Lower lobe of right lung (tissue), 2 donors: ENCODE results near the gene TIMM17A. TPM values are rescaled to one million over a fixed set of nuclear protein-coding genes. Genes with fewer than 3 reads are reported as not detected.
"Not testable (repeated sequence)": the region's sequence is repeated elsewhere in the genome, so short reads cannot be mapped to it uniquely, and the experiment has no call there.

ENCODE experiments used
- ATAC-seq, 2 donors: fragments of 200-7000 bp; cut with Tn5 transposase; one replicate each; pipeline ENCODE4 v1.9.1; 2020 to 2022; ENCODE audit warnings: mild to moderate bottlenecking in 2 of 2, moderate library complexity in 2 of 2
- DNase-seq: peaks from one replicate; pipeline ENCODE4 v3.0.0-alpha.2; 2020
- H3K27ac ChIP-seq: fragments of 200-600 bp; one replicate; pipeline ENCODE4 v1.8.0; 2022
- H3K27me3 ChIP-seq: fragments of 200-600 bp; one replicate; pipeline ENCODE4 v1.8.0; 2022; ENCODE audit warnings: low read depth
- H3K36me3 ChIP-seq: fragments of 200-600 bp; one replicate; pipeline ENCODE4 v1.8.0; 2022; ENCODE audit warnings: mild to moderate bottlenecking
- H3K4me1 ChIP-seq: fragments of 200-600 bp; one replicate; pipeline ENCODE4 v1.8.0; 2022
- H3K4me3 ChIP-seq: fragments of 200-600 bp; one replicate; pipeline ENCODE4 v1.8.0; 2022; ENCODE audit warnings: mild to moderate bottlenecking
- H3K9me3 ChIP-seq: fragments of 200-600 bp; one replicate; pipeline ENCODE4 v1.8.0; 2022
- CTCF ChIP-seq: fragments of 200-600 bp; IDR thresholded peaks from one replicate; pipeline ENCODE4 v1.8.0; 2022; ENCODE audit warnings: antibody characterized with exemption, mild to moderate bottlenecking
- intact Hi-C: fragments of 100-400 bp; cut with DNase I; formaldehyde crosslinking; loops from one replicate; pipeline ENCODE4 v1.11.0; 2022
- microRNA-seq: library from miRNA; unstranded; fragments of <30 nt; microRNA quantifications from one replicate; pipeline ENCODE4 v1.2.0, GENCODE V29; 2020; ENCODE audit warnings: borderline number of aligned reads
- total RNA-seq: library from RNA; stranded (reverse); fragmentation: NEBNext Ultra II Directional; extraction: Animal tissue kit (Norgen Biotek cat#: 25700); gene quantifications from one replicate; pipeline ENCODE4 v1.2.1, GENCODE V29; 2021
- donor health status: DM: no; HTN: yes; CAD: no; lungs with severe emphysema.

The TIMM17A gene
- total RNA-seq, 1 donor from 2014 or later, result 28.5 TPM

DNA sequence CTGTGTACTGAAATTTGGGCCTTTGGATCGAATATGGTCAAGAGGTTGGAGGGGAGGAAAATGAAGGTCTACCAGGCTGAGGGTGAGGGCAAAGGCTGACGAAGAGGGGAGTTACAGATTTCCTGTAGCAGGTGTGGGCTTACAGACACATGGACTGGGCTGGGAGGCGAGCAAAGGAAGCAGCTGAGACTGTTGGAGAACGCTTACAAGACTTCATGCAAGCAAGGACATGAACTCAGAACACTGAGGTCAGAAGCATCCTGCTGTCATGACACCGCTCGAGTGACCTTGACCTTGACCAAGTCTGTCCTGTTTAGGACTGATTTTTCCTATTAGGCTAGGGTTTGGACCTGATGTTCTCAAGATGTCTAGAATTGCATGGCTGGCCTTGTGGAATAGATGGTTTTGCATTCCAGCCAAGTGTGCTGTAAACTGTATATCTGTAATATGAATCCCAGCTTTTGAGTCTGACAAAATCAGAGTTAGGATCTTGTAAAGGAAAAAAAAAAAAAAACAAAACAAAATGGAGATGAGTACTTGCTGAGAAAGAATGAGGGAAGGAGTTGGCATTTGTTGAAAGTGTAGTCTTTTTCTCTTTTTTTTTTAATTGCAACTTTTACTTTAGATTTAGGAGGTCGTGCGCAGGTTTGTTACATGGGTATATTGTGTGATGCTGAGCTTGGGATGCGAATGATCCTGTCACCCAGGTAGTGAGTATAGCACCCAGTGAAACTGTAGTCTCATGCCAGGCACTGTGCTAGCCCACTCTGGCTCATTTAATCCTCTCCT is 60.9 kb downstream of the TIMM17A start:
- H3K27me3 ChIP-seq, result no peaks in the 10 kb centered on the region
- intact Hi-C loops, result no loop called here
- no peak overlapping the region for H3K4me3 ChIP-seq
- no peak for TF ChIP-seq CTCF
- ATAC-seq (no peak), DNase-seq (no peak)
- no peaks in the 10 kb centered on the region for H3K9me3 ChIP-seq
- no peak overlapping the region for H3K27ac ChIP-seq
- H3K36me3 ChIP-seq, result peaks cover 27% of the 10 kb centered on the region
- H3K4me1 ChIP-seq, result peaks cover 8% of the 10 kb centered on the region

DNA sequence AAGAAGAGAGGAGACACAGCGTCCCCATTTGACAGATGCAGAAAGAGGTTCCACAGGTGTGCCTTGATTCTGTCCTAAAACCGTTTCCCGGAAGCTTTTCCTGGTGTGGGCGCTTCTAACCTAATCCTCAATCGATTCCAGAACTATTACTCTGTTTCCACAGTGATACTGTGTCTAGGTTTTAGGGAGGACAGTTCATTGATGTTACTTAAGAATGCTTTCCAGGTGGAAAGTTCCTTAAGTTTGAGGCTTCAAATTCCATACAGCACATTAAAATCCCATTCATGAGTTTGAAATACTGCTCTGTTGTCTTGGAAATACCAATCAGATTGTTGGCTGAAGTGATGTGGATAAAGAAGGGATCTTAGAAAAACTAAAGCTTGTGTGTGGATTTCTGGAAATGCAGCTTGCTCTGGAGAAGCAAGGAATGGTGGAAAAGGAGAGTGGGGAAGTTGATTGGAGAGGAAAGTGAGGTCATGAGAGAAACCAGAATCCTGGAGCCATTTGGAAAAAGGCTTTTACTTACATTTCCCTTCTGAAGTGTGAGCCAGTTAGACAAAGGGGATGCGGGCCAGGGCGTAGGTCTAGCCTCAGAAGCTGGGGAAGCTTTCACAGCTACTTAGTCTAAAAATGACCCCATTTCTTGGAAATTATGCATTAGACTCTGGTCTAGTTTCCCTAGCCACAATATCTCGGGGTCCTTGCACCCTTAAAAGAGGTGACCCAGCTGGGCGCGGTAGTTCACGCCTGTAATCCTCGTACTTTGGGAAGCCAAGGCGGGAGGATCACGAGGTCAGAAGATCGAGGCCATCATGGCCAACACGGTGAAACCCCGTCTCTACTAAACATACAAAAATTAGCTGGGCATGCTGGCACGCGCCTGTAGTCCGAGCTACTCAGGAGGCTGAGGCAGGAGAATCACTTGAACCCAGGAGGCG is 61.8 kb downstream of the TIMM17A start:
- Histone ChIP-seq H3K27ac (peak overlapping the region; percentile 39), H3K36me3 (peaks cover 27% of the 10 kb centered on the region), H3K4me3 (no peak overlapping the region), H3K4me1 (peaks cover 8% of the 10 kb centered on the region), H3K27me3 (no peaks in the 10 kb centered on the region), H3K9me3 (no peaks in the 10 kb centered on the region)
- no peak for TF ChIP-seq CTCF
- intact Hi-C loops, result no loop called here
- ATAC-seq (no peak), DNase-seq (no peak)

DNA sequence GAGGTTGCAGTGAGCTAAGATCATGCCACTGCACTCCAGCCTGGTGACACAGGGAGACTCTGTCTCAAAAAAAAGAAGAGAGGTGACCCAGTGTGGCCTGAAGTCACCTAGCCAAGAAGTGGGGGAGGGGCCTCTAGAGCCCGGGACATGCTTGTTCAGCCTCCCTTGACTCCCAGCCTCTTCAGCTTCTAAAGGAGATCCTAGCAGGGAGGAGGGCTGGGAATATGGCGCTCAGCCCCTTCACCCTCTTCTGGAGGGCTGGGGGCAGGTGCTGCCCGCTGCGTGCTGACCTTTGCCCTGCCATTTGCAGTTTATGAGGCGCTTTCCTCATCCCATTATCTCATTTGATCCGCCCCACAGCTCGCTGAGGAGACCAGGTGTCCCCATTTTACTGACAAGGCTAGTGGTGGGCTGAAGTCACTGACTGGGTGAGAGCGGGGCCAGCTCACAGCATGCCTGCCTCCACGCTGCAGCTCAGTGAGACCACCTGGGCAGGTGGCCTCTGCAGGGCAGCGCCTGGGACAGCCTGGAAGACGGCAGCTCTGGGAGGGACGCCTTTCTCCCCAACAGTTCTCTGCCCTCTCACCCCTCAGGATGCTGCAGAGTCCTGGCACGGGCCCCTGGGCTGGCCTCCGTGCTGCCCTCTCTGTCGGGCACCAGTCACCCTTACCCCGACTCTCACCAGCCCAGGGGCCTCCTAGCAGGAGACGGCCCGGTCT is 62.6 kb downstream of the TIMM17A start:
- DNase-seq (peak; percentile 74), ATAC-seq (peak; percentile 42 to 63)
- intact Hi-C loops, result no loop called here
- peaks cover 8% of the 10 kb centered on the region for H3K4me1 ChIP-seq
- no peak for TF ChIP-seq CTCF
- H3K36me3 ChIP-seq, result peaks cover 27% of the 10 kb centered on the region
- H3K27ac ChIP-seq, result peak overlapping the region; percentile 73
- H3K9me3 ChIP-seq, result no peaks in the 10 kb centered on the region
- peak overlapping the region; percentile 27 for H3K4me3 ChIP-seq
- no peaks in the 10 kb centered on the region for H3K27me3 ChIP-seq

- Histone ChIP-seq H3K9me3 (no peaks in the 10 kb centered on the region), H3K4me1 (peaks cover 8% of the 10 kb centered on the region), H3K4me3 (peak overlapping the region; percentile 27), H3K36me3 (peaks cover 20% of the 10 kb centered on the region), H3K27me3 (no peaks in the 10 kb centered on the region), H3K27ac (peak overlapping the region; percentile 73)
- ATAC-seq (peak; percentile 85 to 88), DNase-seq (peak; percentile 89)
- TF ChIP-seq CTCF, result no peak
- intact Hi-C loops, result no loop called here
Measured at GRCh38 chr1:202018468-202019234, 63.3 kb downstream of the TIMM17A start.

DNA sequence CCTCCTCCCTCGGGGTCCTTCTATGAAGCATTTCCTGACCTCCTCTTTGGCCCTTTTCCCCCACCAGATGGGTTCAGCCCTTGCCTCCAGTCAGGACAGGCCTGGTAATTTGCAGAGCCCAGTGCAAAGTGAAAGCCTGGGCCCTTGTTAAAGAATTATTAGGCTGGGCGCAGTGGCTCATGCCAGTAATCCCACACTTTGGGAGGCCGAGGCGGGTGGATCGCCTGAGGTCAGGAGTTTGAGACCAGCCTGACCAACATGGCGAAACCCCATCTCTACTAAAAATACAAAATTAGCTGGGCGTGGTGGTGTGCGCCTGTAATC is 63.9 kb downstream of the TIMM17A start:
- H3K4me3 ChIP-seq, DNase-seq, ATAC-seq, H3K9me3 ChIP-seq, H3K4me1 ChIP-seq, intact Hi-C loops, H3K27me3 ChIP-seq: not testable (repeated sequence)
- Histone ChIP-seq H3K27ac (peak overlapping the region; percentile 73), H3K36me3 (peaks cover 16% of the 10 kb centered on the region)

Small RNAs within 50 kb of the gene (microRNA-seq; reads per million reads assigned to microRNA genes)
- not detected for gene MIR6740

Other genes starting within 250 kb of the TIMM17A start
- 34.1 TPM for gene IPO9, start 126.3 kb upstream of the TIMM17A start, total RNA-seq
- 7.8 TPM for gene SHISA4, start 66.6 kb upstream of the TIMM17A start, total RNA-seq
- gene LMOD1, start 9.0 kb upstream of the TIMM17A start, total RNA-seq, result 24.2 TPM
- 73.8 TPM for gene RNPEP, start 27.1 kb downstream of the TIMM17A start, total RNA-seq
- gene ELF3, start 55.1 kb downstream of the TIMM17A start, total RNA-seq, result 74.1 TPM
- 0.06 TPM for gene GPR37L1, start 167.4 kb downstream of the TIMM17A start, total RNA-seq
- 98.0 TPM for gene ARL8A, start 189.2 kb downstream of the TIMM17A start, total RNA-seq
- gene PTPN7, start 205.1 kb downstream of the TIMM17A start, total RNA-seq, result 8.5 TPM
- gene LGR6, start 238.3 kb downstream of the TIMM17A start, total RNA-seq, result 1.7 TPM